HPDE6-E6E7 (cell line): Measurements from ENCODE around the gene GIPC2.
"Not testable (repeated sequence)": the region's sequence is repeated elsewhere in the genome, so short reads cannot be mapped to it uniquely, and the experiment has no call there.

ENCODE experiments used
- DNase-seq: peaks from one replicate; pipeline ENCODE4 v3.0.0; 2011; ENCODE audit warnings: missing footprints; ENCODE audit errors: extremely low spot score

GIPC2 gene

DNA sequence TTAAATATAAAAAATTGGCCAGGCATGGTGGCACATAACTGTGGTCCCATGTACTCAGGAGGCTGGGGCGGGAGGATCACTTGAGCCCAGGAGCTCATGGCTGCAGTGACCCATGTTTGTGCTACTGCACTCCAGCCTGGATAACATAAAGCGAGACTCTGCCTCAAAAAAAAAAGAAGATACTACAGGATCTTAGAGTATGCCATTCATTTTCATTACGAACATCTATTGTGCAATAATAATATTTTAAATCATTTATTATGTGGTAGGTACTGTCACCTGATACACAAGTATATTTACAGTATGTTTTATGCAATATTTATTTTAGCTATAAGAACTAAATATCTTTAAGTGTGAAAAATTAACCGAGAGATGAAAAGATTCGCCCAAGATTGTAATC lies 9.3 kb upstream of the GIPC2 start:
- DNase-seq = no peak

DNA sequence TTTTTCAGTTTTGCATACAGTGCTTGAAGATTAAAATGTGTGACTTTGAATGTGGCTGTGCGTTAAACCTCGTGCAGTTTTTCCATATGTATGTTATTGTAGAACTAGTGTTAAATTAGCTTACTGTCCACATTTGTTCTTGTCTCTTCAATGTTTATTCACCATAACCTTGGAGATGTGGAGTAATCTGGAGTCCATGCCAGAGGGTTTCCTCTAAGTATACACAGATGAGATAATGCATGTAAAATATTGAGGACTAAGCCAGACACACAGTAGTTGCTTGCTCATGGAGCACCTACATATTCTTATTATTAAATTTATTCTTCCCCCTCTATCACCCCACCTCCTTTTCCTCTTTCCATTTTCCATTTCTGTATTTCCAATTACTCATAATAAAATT lies 7.7 kb upstream of the GIPC2 start:
- no peak for DNase-seq

DNA sequence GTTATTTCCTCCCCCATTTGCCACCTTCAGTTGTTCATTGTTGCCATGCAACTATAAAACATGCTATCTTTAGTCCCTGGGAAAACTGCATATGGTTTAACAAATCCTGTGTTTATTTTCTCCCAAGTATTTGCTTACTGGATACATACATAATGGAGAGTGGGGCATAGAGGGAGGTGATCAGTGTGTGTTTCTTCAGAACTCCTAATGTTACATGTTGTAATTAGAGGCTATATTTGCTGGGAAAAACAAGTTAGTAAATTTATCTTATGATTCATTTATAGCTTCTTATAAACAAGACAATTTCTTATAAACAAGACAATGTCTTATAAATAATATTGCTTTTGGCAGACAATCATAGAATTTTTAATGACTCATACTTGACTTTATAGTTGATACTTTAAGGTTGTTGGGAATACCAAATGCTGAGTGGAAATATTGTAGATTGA lies 7.3 kb upstream of the GIPC2 start:
- no peak for DNase-seq

DNA sequence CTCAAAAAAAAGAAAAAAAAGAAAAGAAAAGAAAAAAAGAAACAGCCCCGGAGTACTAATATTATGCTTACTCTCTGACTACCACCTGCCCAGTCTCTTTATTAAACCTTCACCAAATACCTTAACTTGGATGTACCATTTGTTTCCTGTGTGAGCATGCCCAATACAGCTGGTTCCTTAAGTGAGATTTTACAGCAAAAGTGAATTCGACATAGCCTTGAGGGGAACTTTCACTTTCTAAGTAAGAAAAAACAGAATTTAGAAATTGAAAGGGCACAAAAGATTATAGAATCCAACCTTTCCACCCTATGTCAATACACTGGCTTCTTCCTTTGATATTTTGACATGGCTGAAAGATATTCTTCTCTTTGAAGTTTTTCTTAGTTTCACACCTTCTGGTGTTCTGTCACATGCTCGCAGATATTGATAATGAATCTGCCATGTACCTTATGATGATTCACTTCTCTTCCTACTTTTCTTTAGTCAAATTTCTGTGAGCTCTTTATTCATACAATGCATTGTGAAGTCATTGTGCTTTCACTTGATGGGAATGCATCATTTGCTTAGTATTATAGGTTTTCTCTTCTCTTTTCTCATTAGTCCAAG lies 5.2 kb upstream of the GIPC2 start:
- DNase-seq = no peak

DNA sequence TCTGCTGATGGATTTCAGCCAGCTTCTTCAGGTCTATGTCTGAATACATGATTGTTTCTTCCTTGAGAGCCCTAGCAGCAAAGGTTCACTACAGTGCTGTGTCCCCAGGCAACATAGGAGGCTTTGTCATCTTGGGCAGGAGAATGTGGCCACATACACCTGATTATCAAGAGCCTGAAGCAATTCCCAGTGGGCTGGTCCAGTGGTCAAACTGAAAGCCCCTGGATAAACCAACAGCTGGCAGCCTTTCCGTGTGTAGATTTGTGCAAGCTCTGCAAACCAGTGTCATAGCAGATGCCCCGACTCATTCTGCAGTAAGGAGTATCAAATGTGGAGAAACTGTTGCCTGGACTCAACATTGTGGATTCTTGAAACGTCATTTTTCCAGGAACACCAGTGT lies 2.3 kb upstream of the GIPC2 start:
- no peak for DNase-seq

DNA sequence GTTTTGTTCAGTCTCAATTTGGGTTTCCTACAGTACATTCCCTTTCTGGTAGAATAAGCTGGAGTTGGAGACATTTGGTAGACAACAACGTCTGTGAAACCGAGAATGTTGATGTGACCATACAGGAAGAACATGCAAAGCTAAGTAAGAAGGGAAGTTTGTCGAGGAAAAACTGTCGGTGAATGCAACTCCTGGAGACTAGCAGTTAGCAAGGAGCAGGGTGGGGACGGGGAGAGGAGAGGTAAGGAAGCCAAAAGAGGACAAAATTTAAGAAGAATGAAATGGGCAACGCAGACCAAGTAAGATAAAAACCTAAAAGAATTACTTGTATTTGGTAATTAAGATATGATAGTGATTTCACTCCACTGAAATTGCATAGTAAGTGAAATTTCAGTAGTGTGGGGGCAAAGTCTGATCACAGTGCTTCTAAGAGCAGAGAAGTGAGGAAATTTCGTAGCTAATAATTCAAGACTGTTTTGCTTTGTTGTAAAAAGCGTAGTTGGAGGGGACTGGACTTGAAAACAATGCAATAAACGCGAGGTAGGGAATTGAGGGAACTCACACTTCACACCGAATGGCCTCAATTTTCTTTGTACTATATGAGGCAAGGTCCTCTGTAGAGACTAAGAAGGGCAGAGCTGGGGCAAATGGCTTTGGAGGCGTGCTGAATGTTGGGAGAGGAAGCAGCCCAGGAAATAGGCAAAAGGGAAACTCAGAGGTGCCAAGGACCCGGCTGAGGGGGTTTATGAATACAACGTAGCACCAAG lies 787 bp upstream of the GIPC2 start:
- no peak for DNase-seq

DNA sequence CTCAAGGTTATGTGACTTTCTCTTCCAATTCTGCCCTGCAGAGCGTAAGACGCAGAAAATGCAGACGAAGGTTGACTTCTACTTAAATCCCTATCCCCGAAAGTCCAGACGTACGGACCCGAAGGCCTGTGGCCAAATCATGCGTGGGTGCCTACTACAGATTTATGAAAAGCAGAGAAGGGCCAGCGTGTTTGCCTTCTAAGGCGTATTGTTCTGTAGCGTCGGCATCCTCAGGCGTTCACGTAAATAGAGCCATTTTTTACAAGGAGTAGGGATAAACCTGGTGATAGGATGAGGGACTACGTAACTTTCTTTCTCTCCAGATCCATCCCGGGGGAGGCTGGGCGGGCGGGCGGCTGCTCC lies 222 bp upstream of the GIPC2 start:
- DNase-seq = no peak

DNA sequence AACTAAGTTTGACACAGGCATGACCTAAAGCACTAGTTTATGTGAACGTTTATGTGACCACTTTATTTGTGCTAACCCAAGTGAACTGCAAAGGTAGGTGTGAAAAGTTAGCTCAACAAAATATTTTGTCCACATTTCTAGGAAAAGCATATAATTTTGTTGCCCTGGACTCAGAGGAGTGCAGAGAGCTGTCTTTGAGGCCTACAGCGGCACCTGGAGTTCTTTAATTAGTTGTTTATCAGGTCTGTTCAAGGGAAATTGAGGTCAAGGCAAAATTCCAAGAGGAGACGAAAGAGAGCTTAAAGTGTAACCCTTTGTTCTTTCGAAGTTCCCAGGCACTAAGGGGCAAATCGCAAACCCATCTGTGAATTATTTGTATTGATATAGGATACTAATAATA lies 1.3 kb downstream of the GIPC2 start:
- no peak for DNase-seq

DNA sequence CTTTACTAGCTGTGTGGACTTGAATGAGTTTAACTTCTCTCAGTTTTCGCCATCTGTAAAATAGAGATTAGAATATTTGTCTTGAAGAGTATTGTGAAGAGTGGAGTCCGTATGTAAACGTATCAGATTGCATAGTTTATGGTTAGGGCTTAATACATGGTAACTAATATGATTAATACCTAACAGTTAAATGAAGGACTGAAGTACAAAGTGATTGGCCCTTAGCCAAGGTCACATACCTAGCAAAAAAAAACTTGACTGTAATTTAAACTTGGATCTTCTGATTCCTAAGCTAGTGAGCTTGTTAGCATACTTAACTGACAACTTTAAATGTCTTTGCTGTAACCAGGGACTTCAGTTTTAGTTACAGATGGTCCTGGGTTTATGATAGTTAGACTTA lies 1.9 kb downstream of the GIPC2 start:
- no peak for DNase-seq

DNA sequence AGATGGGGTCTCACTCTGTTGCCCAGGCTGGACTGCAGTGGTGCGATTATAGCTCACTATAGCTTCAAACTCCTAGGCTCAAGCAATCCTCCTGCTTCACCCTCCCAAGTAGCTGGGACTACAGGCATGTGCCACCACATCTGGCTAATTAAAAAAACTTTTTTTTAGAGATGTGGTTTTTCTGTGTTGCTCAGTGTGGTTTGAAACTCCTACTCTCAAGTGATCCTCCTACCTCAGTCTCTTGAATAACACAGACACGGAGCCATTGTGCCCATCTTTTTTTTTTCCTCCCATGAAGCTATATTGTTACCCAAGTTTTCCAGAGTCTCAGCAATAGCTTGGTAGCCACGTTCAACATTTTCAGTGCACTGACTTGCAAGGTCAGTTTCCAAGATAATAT lies 2.7 kb downstream of the GIPC2 start:
- no peak for DNase-seq

DNA sequence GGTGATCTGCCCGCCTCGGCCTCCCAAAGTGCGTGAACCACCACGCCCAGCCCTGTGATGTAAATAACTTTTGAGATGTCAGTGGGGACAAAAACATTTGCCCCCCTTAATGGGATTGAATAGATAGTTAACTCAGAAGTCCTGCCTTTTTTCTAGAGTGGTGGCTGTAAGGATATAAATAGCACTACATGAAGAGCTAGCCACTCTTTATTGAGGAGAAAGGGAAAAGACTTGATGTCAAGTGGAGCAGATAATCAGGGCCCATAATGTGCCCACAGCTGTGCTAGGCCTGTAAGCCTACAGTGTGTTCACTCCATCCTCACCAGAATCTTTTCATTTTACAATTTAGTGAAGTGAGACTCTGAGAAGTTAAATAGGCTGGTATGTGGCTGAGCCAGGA lies 3.6 kb downstream of the GIPC2 start:
- no peak for DNase-seq

DNA sequence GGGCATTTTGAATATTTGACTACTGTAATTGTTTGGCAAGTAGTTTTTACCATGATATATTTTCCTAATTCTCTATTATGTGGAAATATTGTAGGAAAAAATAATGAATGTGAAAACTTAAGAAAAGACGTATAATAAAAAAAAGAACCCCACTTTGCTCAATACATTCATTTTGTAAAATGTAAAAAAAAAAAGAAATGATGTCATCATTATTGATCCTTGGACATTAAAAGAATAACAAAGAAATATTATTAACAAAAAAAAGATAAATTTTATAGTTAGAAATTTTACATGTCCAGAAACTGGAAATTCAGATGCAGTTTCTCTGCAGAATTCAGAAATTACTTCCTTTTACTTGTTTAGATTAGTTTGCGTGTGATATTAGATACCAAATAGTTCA lies 5.2 kb downstream of the GIPC2 start:
- DNase-seq = no peak

DNA sequence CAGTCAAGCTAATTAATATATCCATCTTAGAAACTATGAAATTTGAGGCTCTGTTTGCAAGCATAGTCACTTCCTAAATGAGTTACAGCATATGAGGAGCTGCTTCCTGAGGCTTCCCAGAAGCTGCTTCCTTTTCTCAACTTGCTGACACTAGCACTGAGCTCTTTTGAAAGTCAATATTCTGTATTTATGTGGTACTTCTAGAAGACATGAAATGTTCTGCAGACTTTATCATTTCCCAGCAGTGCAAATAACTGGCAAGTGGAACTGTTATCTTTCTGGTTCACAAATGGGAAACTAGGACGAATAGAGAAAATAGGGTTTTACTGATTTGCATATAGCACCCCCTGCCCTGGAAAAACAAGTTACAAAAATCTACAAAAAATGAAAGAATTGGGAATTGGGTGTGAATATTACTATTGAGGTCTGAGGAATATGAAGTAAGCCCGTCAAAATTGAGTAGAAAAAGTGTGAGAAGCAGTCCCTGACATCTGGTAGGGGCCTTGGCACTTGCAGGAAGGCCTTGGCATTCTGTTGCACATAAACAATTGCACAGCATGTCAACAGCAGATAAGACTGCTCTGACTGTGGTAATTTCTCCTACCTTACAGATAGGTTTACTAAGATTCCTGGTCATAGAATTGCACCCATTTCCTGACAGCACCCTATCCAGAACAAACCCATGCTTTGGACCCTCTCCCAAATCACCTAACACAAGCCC lies 7.1 kb downstream of the GIPC2 start:
- no peak for DNase-seq

DNA sequence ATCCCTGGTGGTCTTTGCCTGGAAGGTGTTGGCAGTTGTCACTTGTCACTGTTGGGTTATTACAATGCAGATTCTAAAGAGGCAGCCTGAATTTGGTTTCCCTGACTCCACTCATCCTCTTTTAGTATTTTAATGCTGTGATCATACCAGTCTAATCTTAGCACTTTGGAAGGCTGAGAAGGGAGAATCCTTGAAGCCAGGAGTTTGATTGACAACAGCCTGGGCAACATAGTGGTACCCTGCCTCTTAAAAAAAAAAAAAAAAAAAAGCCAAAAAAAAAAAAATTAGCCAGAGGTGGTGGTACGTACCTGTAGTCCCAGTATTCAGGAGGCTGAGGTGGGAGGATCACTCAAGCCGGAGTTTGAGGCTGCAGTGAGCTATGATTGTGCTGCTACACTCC lies 7.7 kb downstream of the GIPC2 start:
- DNase-seq = no peak

DNA sequence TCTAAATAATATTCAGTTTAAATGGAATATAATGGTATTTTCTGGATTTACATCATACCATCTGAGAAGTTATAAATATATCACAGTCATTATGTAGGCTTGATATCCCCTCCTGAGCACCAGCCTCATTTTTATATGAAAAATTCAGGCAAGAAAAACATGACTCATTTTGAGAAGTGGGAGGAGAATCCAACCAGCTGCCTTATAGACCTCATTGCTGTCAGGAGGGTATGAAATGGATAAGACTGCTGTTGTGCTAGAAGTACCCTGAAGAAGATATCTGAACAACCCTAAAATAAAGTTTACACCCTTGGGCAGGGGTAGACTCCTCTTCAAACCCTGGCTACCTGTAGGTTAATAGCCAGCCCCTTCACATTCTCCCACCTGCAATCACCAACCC lies 8.8 kb downstream of the GIPC2 start:
- DNase-seq = no peak

DNA sequence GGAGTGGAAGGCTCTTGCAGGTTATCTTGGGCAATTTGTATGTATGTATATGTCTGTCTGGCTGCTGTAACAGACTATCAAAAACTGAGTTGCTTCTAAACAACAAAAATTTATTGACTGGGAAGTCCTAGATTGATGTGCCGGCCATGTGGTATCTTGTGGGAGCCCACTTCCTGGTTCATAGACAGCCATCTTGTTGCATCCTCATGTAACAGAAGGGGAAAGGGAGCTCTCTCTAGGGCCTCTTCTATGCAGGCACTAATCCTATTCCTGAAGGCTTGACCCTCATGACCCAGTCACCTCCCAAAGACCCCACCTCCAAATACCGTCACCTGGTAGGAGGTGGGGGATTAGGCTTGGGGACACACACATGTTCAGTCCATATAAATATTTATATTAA lies 9.2 kb downstream of the GIPC2 start:
- no peak for DNase-seq

DNA sequence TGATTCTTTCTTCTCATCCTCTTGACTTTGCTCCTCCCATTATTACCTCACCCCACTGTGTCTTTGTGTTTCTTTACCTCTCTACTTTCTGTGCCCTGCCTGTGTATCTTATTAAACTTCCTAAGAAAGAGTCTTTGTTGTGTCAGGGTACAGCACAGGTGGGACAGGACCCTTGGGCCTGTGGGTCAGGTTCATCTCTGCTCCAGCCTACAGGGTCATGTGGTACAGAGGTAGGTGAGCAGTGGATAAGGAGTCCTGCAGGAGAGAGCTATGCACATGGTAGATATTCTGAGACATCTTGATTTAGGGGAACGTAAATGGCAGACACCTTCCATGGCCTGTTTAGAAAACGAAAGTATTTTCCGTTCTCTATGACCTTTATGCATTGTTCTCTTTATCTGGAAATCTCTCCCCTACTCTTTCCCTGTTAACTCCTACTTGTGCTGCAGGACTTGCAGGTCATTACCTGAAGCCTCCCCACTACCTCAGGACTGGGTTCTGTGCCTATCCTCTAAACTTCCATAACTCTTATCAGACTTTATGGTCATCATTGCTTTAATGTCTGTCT lies 9.9 kb downstream of the GIPC2 start:
- no peak for DNase-seq

DNA sequence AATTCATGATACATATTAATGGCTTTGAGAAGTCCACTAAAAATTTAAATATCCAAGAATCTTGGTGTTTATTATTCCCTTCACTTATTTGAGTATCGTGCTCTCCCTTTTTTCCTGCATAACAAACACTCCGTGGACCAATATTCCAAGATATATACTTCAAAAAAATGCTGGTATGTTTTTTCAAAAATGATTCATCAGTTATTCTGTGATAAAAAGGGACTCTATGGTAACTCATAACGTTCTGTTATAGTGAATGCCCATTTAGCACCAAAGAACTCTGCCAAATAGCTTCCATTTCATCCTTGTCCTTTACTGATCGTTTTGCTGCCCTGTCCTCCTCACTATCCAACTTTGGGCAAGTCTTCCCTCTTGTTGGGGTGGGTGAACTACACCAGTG lies 12.9 kb downstream of the GIPC2 start:
- no peak for DNase-seq

DNA sequence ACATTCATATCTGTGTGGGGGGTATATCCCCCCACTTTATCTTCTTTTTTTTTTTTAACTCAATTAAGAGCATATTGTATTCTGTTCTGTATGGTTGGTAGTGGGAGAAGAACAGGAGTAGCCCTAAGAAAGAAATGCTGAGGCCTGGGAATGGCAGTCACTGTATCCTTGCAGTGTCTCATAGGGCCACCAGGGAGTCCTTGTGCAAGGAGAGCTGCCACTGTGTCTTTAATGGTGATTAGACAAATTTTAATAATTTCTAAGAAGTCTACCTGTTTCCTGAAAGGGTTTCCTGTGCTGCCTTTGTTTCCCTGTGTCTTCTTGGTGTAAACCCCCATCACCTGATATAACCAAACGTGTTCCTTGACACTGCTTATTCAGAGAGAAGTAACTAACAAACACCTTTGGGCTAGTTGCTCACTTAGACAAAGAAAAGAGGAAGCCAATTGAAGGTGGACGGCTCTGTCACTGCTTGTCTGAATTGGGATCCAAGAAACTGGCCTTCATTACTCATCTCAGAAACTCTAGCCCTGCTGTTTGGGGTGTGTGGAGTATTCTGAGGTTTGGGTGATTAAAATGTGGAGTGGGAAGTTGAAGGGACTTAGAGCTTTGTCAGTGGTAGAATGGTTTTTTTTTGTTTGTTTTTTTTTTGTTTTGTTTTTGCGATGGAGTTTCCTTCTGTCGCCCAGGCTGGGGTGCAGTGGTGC lies 15.2 kb downstream of the GIPC2 start:
- DNase-seq = peak; percentile 47

DNA sequence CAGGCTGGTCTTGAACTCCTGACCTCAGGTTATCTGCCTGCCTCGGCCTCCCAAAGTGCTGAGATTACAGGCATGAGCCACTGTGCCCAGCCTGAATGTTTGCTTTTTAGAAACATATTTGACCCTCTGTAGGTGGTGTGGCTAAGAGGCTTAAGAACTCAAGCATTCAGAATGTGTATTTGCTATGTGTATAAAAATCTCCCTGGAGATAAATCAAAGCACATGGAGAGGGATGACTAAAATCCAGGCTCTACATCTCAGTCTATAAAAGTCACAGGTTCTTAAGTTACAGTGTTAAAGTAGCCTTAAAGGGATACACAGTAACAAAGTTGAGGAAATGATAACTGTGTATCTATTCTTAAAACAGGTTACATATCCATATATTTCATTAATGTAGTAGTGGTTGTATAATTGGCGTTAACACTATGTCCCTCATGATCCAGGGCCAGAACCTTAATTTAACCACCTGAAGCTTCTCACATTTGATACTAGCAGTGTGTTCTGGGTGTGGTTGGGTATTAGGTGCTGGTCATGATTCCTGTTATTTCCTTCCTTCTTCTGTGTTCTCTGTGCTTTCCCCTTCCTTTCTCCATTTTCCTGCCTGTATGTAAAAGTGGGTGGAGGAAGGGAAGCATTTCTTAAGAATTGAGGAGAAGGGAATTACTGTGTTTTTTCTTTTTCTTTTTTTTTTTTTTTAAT lies 16.2 kb downstream of the GIPC2 start:
- DNase-seq = no peak

DNA sequence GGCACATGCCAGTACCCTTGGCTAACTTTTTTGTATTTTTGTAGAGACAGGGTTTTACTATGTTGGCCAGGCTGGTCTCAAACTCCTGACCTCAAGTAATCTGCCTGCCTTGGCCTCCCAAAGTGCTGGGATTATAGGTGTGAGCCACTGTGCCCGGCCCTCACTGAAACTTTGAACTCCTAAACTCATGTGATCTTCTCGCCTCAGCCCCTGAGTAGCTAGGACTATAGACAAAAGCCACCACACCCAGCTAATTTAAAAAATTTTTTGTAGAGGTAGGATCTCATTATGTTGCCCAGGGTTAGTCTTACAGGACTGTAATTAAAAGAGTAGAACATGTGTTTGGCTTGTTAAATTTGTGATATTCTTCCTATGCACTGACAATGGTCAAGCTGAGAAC lies 19.1 kb downstream of the GIPC2 start:
- not testable (repeated sequence) for DNase-seq
